SH-SY5Y (cell line): ENCODE results near the gene IKZF2.

Experiments used
- GATA2 ChIP-seq: IDR thresholded peaks from 2 replicates; pipeline ENCODE4 v1.6.1; 2011; ENCODE audit warnings: mild to moderate bottlenecking, low read depth, low read length
- GATA3 ChIP-seq: IDR thresholded peaks from 2 replicates; pipeline ENCODE4 v1.6.1; 2011; ENCODE audit warnings: low read depth, mild to moderate bottlenecking, low read length, moderate library complexity

The IKZF2 gene

DNA sequence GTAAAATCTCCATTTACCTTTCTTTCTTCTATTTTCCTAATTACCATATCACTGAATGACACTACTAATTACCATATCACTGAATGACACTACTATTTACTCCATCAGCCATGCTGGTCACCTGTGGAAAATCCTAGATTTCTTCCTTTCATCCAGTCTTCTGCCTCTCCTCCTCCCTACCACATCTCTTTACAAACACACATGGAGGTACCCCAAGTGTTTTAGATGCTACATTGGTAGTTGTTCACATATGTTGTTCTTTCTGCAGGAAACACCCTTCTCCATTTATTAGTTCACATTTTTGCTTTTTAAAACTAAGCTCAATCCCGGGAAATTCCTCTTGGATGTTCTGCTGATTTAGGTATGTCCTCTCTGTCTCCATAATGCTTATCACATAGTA, 134.0 kb downstream of the IKZF2 start:
- TF ChIP-seq GATA3 (no peak), GATA2 (no peak)

DNA sequence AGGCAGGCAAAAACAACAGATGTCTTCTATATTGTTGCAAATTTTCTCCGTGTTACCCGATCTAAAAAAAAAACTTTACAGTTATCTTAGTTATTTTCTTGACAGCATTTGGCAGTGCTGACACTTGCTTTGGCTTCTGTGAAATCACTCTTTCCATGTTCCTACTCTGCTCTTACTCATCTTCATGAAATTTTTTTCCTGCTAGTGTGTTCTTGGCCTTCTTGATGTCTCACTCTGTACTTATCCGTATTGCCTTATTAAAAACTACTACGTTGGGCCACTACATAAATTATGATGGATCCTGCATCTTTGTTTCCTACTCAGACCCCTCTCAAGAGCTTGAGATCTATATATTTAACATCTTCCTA, 134.4 kb downstream of the IKZF2 start:
- no peak for TF ChIP-seq GATA2
- no peak for TF ChIP-seq GATA3

DNA sequence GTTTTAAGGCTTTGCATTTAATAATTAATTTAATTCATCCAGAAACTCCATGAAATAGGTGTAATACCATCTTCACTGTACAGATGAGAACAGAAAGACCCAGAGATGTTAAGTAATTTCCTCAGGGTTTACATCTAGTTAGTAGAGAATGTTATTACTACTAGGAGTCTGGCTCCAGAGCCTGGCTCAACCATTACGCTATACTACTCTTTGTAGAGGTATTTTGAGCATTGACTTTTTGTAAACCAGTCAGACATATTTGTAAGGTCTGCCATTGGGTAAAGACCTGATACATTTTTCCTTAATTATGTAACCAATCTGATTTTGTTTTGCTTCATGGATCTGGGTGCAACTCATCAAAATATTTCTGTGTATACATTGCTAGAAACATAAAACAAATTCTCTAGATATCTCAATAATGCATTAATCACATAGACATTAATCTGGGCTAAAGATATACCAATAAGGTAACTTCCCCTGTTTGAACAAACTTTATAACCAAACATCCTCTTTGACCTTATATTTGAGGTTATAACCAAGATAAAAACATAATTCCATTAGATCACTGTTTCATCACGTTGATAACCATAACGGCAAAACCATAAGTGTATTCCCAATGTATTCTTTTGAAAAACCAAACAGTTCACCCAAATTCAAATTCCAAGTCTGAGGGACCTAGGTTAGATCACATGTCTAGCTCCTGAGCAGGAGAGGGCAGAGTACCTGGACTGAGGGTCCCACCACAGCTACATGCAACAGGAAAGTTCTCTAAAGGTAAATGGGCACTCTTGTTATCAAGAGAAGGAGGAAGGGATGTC, 135.0 kb downstream of the IKZF2 start:
- TF ChIP-seq GATA3 (no peak), GATA2 (no peak)

DNA sequence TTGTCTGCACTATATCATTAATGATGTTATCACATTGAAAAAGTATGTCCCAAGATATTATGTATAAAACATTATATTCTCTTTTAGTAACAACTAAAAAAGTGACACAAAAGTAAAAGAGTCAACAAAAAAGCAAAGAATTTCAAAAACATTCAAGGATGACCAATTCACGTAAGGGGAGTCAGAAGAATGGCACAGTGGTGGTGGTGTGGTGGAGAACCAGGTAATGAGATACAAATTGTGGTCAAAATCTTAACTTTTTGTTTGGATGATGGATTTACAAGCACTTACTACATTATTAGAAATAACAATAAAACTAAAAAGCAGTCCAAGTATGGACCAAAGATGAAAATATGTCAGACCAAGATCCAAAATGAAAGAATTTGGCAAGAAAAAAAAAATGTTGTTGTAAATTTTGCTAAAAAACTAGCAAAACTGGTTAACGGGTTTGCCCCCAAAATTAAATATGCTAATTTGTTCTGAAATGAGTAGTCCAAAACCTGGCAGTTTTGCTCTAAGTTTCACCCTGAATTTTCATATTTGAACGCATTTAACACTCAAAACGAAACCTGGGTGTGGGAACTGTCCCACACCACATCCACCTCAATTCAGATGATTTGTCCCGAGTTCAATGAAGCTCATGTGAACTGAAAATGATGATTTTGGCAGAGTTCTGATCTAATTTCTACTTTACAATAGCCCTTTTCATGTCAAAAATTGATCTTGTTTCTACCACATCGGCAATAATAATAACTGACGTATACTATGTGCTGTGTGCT, 135.8 kb downstream of the IKZF2 start:
- no peak for TF ChIP-seq GATA3
- no peak for TF ChIP-seq GATA2

DNA sequence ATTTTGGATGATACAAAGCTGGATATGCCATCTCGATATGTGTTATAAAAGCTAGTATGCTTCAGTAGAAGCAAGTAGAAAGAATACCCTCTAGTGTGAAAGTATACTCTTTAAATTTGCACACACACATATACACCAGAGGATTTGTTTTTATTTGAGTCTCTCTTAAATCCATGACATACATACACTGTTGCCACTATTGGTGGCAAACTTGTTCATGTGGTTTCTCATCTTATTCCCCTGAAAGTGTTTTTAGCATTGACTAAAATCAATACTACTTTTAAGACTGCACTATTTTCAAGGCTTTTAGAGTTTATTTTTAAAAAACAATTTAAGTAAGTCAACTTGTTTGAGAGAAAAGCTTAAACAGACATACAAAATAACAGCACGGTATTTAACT, 137.4 kb downstream of the IKZF2 start:
- no peak for TF ChIP-seq GATA2
- no peak for TF ChIP-seq GATA3

DNA sequence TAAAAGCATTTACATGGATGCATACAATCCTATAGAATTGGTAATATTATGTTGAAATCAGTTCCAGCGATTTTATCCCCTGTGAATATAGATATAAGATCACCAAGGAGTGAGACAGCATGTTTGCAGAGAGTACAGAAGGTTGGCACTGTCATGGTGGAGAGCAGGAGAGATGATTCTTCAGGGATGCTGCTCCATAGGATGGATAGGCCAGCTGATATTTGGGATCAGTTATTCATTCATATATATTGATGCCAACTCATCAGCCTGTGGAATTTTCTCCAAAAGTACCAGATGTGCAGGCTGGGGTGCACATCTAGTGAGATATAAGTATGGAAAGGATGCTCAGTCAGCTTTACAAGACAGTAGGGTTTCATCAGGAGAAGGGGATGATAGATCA, 139.9 kb downstream of the IKZF2 start:
- no peak for TF ChIP-seq GATA2
- no peak for TF ChIP-seq GATA3

DNA sequence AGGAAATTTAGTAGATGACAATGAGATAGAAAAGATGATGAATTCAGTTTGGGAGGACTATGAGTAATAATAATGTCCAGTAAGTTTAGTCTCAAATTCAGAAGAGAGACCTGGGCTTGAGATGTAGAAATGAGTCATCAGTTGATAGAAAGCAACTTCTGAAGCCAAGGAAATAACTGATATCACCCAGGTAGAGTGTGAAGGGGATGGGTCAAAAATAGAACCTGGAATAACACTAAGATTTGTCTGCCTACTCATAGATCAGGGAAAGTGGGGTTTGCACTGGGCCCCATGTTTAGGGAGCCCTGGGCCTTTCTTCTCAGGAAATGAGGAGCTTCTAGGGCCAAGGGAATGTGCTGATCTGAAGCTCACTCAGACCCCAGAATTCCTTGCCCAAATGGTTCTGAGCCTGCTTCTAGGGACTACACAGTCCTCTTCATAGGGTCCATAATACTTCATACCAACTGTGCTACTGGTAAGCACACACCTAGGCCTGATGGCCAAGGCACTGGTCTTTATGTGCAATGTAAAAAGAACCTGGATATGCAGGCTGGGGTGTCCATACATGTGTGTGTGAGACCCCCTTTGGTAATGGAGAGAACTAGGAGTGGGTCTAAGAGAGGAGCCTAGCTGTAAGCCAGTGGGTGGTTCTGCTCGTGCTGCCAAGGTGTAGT, 141.2 kb downstream of the IKZF2 start:
- TF ChIP-seq GATA3 (no peak), GATA2 (no peak)

DNA sequence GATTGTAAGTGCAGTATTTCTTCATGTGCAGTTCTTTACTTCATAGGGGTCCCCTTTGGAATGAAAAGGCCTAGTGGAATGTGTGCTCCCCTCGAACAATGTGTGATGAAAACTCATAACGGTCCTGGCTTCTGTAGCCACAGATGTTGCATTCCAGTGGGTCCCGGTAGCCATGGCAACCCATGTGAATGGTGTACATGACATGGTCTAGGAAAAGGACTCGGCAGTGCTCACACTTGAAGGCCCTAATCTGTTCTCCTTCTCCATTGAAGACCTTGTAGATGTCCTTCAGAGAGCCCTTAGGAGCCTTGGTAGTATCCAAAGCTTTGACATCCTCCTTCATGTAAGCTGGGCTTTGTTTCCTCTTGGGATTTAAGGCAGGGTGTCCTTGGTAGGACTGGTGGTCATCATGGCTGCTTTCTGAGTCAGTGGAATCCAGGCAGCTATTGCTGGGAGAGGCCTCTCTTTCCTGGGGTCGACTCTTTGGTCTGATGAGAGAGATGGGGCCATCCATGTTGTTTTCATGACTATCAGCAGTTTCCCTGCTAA, 144.0 kb downstream of the IKZF2 start:
- TF ChIP-seq GATA2 (no peak), GATA3 (no peak)

DNA sequence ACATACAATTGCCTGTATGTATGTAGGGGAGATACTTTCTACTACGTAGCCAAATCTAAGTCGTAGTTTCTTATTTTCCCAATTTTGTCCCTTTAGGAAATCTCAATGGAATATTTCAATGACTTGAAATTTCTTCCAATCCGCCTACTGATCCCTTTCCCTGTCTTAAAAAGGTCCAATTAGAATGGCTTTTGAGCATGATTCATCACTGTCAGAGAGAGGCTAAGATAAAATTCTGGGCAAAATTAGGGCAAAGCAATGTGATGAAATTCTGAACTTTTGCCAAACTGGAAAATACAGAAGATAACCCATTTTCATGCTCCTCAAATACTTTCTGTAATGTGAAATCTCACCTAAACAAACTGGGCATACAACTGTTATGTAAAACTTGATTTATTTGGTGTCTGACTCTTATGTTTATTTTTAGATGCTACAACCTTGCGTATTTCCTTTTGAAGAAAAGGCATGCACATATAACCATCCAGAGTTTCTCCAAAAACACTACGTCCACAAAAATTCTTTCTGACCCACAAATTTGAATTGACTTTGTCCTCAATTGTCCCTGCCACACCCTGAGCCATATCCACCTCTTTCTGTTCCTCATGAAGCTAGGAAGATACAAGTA, 147.1 kb downstream of the IKZF2 start:
- no peak for TF ChIP-seq GATA2
- TF ChIP-seq GATA3 = no peak

DNA sequence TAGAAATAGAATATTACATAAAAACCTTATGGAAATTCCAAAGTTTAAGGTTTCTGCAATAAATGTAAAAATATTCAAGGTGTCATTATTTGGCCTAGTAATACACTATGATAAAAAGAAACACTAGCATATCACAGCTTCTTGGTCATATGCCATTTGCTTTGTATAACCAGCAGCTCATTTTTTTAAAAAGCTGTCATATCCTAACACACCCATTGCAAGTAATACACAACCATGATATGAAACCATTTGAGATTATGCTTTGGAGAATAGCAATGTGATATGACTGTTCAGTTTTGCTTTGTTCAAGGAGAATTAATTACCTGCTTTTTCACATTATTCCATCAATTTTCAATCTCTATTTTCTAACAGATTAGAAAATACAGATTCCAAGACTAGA, 149.0 kb downstream of the IKZF2 start:
- TF ChIP-seq GATA3 (no peak), GATA2 (no peak)

DNA sequence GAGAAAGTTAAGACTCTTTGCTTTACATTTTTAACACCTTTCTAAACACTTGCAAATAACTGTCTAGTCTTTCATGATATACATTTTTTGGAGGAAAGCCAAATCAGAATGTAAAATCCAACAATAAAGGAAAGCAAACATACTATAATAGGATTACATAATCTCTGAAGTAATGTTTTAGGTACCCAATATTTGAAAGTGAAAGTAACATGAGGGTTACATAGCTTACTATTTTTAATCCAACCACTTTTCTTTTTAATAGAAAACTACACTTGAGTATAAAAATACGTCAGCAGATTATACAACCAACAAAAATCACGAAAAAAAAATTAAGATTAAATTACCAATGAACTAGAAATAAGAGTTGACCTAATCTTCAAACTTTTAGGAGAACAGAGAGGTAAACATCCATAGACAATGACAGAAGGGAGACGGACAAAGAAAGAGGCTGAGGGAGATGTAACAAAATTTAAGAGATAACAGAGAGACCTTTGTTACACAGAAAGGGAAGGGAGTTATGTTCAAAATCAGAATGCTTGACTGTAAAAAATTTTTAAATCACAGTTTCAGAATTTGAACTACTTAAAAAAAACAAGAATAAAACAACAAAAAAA, 150.0 kb downstream of the IKZF2 start:
- TF ChIP-seq GATA2 (no peak), GATA3 (no peak)

DNA sequence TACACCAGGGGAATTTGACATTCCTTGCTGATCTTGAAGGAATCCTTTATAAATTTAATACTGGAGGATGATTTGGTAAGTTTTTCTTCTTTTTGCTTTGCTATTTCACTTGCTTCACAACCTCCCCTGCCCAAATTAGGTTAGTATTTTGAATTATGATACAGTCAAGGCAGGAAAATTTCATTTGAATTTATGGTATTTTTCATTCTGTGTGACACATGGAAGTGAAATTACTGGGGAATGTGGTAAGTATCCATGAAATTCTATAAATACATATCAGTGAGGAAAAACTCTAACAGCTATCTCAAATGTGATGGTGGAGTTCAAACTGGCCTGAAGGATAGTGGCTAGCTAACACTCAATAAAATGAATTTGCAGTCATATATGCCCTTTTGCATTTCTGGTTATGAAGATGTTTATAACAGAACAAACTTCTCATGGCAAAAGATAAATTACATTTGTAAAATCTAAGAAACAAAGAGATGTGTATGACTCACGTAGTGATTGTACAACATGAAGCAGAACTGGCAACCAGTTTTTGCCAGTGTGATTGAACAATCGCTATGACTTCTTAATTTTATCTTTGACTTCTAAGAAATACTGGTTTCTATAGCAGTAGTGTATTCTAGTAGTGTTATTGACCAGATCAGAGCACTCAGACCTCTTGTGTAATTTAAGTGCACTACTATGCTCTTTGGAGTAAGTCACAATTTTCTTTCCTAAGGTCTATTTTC, 152.6 kb downstream of the IKZF2 start:
- TF ChIP-seq GATA2 = no peak
- TF ChIP-seq GATA3 = no peak

DNA sequence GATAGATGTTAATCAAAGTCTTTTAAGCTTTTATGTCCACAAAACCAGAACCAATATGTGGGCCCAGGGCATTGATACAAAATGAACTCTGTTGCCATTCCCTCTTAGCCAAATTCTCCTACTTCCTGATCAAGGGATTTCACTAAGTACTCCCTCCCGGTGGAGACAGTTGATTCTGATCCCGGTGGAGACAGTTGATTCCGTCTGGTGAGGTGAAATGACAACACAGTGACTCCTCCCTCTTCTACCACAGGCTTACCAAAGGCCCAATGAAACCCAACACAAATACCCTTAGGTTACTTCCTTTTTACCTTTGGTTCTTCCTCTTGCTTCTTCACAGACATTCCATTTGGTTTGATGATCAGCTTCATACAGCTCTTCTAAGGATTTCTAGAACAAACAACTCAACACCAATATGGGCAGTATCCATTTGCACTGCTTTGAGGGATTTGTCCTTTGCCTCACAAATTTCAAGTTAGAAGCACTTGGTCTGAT, 153.8 kb downstream of the IKZF2 start:
- TF ChIP-seq GATA3 = no peak
- TF ChIP-seq GATA2 = no peak
